Measurements from ENCODE around the gene HNRNPM.

Gene HNRNPM

GRCh38 chr19:8511573-8512101, 66.9 kb downstream of the HNRNPM start:
- ATAC-seq (ENCODE audit: insufficient read depth, low read depth) = no peak
- Histone ChIP-seq H3K4me1 (ENCODE audit: insufficient read depth, low read length) (peaks cover 29% of the 10 kb centered on the region), H3K79me2 (ENCODE audit: insufficient read depth, low read length) (peaks cover 12% of the 10 kb centered on the region), H3K9ac (ENCODE audit: low read depth, low read length) (no peak overlapping the region), H3K27me3 (ENCODE audit: insufficient read depth, low read length, poor library complexity) (no peaks in the 10 kb centered on the region), H4K20me1 (ENCODE audit: insufficient read depth, low read length) (no peaks in the 10 kb centered on the region), H3K27ac (ENCODE audit: low read length) (no peak overlapping the region), H3K9me3 (ENCODE audit: insufficient read depth, low read length, severe bottlenecking) (no peaks in the 10 kb centered on the region), H3K36me3 (ENCODE audit: insufficient read depth, low read length) (peaks cover 13% of the 10 kb centered on the region; the same call in 1 of the 2 replicates), H3K4me2 (ENCODE audit: insufficient read depth, low read length) (0 out of 2 replicates have a peak overlapping the region, but pooled peaks have one; percentile 12), H2AFZ (ENCODE audit: low read depth, low read length) (no peak overlapping the region), H3K4me3 (ENCODE audit: low read depth in 1 of 2, low read length in 2 of 2) (no peak overlapping the region)
- DNase-seq = no peak
- TF ChIP-seq CTCF (IDR thresholded peaks at IDR 0.05; ENCODE audit: borderline replicate concordance, extremely low read depth, low read length, poor library complexity, severe bottlenecking) = peak; percentile 25
- no peak for TF ChIP-seq EZH2 (IDR thresholded peaks at IDR 0.05; ENCODE audit: borderline replicate concordance, low read depth, low read length, severe bottlenecking)

- TF ChIP-seq CTCF (IDR thresholded peaks at IDR 0.05; ENCODE audit: borderline replicate concordance, extremely low read depth, low read length, poor library complexity, severe bottlenecking) (no peak), EZH2 (IDR thresholded peaks at IDR 0.05; ENCODE audit: borderline replicate concordance, low read depth, low read length, severe bottlenecking) (no peak)
- Histone ChIP-seq H3K4me3 (ENCODE audit: low read depth in 1 of 2, low read length in 2 of 2) (peak overlapping the region in 1 of 2 experiments; percentile 63; a peak in 2 of 4 replicates), H3K79me2 (ENCODE audit: insufficient read depth, low read length) (peaks cover 12% of the 10 kb centered on the region), H3K9ac (ENCODE audit: low read depth, low read length) (peak overlapping the region; percentile 85), H3K36me3 (ENCODE audit: insufficient read depth, low read length) (peaks cover 13% of the 10 kb centered on the region; the same call in 1 of the 2 replicates), H2AFZ (ENCODE audit: low read depth, low read length) (peak overlapping the region; percentile 28; the same call in 1 of the 2 replicates), H4K20me1 (ENCODE audit: insufficient read depth, low read length) (no peaks in the 10 kb centered on the region), H3K4me2 (ENCODE audit: insufficient read depth, low read length) (peak overlapping the region; percentile 69), H3K9me3 (ENCODE audit: insufficient read depth, low read length, severe bottlenecking) (no peaks in the 10 kb centered on the region), H3K27me3 (ENCODE audit: insufficient read depth, low read length, poor library complexity) (no peaks in the 10 kb centered on the region), H3K4me1 (ENCODE audit: insufficient read depth, low read length) (peaks cover 30% of the 10 kb centered on the region), H3K27ac (ENCODE audit: low read length) (peak overlapping the region; percentile 40)
- ATAC-seq (ENCODE audit: insufficient read depth, low read depth) (no peak), DNase-seq (peak; percentile 36)
Measured at GRCh38 chr19:8512115-8512967, 67.6 kb downstream of the HNRNPM start.

GRCh38 chr19:8513036-8513686, 68.4 kb downstream of the HNRNPM start:
- H3K4me3 ChIP-seq (ENCODE audit: low read depth in 1 of 2, low read length in 2 of 2) = peak overlapping the region; percentile 35 to 63; a peak in 3 of 4 replicates
- DNase-seq (no peak), ATAC-seq (ENCODE audit: insufficient read depth, low read depth) (no peak)
- peaks cover 38% of the 10 kb centered on the region for H3K4me1 ChIP-seq (ENCODE audit: insufficient read depth, low read length)
- H2AFZ ChIP-seq (ENCODE audit: low read depth, low read length) = peak overlapping the region; percentile 90
- no peaks in the 10 kb centered on the region for H4K20me1 ChIP-seq (ENCODE audit: insufficient read depth, low read length)
- H3K27me3 ChIP-seq (ENCODE audit: insufficient read depth, low read length, poor library complexity) = no peaks in the 10 kb centered on the region
- peak overlapping the region; percentile 69 for H3K4me2 ChIP-seq (ENCODE audit: insufficient read depth, low read length)
- peaks cover 13% of the 10 kb centered on the region; the same call in 1 of the 2 replicates for H3K36me3 ChIP-seq (ENCODE audit: insufficient read depth, low read length)
- TF ChIP-seq EZH2 (IDR thresholded peaks at IDR 0.05; ENCODE audit: borderline replicate concordance, low read depth, low read length, severe bottlenecking) = no peak
- H3K9me3 ChIP-seq (ENCODE audit: insufficient read depth, low read length, severe bottlenecking) = no peaks in the 10 kb centered on the region
- peak overlapping the region; percentile 85 for H3K9ac ChIP-seq (ENCODE audit: low read depth, low read length)
- peak overlapping the region; percentile 87 for H3K27ac ChIP-seq (ENCODE audit: low read length)
- peaks cover 12% of the 10 kb centered on the region for H3K79me2 ChIP-seq (ENCODE audit: insufficient read depth, low read length)
